Mesenteric fat pad (tissue), 1 donor: ENCODE results near the gene BCL2L12. TPM values are rescaled to one million over a fixed set of nuclear protein-coding genes. Genes with fewer than 3 reads are reported as not detected.

Experiments
- DNase-seq: peaks from one replicate; pipeline ENCODE4 v3.0.0-alpha.2; 2020; ENCODE audit warnings: low spot score
- total RNA-seq: library from RNA; stranded (reverse); fragmentation: NEBNext Ultra II Directional; extraction: Animal tissue kit (Norgen Biotek cat#: 25700); gene quantifications from one replicate; pipeline ENCODE4 v1.2.1, GENCODE V29; 2021
- donor health status: DM: yes; HTN: yes; CAD: no.

Gene BCL2L12
- total RNA-seq, 1 donor from 2014 or later, result 10.7 TPM

- no peak for DNase-seq
Observed at GRCh38 chr19:49684251-49684982, 18.7 kb downstream of the BCL2L12 start.

DNA sequence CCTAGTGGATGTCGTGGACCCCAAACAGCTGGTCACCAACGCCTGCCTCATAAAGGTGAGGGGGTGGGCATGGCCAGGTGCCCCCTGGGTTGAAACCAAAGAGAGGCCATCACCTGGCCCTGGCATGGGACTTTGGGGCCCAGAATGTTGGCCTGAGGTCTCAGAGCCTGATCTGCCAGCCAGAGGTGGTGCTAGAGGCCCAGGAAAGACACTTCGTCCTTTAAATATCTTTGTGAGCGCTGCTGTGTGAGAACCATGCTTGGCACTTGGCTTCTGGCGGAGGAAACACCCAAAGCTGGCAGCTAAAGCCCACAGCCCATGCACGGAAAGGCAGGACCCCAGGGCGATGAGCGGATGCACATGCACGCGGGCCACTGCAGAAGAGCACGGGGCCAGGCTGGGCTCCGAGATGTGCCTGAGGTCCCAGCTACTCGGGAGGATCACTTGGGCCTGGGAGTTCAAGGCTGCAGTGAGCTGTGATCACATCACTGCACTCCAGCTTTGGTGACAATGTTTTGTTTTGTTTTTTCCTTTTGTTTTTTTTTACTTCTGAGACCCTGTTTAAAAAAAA is 19.3 kb downstream of the BCL2L12 start:
- no peak for DNase-seq

DNA sequence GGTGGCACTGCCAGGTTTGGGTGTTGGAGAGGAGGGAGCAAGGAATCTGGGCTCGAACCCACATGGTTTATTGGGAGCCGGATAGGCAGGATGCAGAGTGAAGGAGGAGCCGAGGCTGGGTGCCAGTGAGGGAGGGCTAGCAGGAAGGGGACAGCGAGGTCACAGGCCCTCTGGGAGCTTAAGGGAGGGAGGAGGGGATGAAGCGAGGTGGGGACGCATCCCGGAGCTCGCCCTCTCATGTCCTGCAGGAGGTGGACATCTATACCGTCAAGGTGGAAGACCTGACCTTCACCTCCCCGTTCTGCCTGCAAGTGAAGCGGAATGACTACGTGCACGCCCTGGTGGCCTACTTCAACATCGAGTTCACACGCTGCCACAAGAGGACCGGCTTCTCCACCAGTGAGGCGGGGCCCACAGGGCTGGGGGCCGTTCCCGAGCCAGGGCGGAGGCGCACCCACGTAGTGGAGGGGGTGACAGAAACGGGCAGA is 20.2 kb downstream of the BCL2L12 start:
- DNase-seq, result no peak

GRCh38 chr19:49686503-49687088 is 20.9 kb downstream of the BCL2L12 start:
- DNase-seq, result no peak

GRCh38 chr19:49687150-49687549 is 21.4 kb downstream of the BCL2L12 start:
- DNase-seq, result no peak

- no peak for DNase-seq
Observed at GRCh38 chr19:49687566-49688316, 22.0 kb downstream of the BCL2L12 start.

GRCh38 chr19:49688531-49689132 is 22.9 kb downstream of the BCL2L12 start:
- DNase-seq, result no peak

DNA sequence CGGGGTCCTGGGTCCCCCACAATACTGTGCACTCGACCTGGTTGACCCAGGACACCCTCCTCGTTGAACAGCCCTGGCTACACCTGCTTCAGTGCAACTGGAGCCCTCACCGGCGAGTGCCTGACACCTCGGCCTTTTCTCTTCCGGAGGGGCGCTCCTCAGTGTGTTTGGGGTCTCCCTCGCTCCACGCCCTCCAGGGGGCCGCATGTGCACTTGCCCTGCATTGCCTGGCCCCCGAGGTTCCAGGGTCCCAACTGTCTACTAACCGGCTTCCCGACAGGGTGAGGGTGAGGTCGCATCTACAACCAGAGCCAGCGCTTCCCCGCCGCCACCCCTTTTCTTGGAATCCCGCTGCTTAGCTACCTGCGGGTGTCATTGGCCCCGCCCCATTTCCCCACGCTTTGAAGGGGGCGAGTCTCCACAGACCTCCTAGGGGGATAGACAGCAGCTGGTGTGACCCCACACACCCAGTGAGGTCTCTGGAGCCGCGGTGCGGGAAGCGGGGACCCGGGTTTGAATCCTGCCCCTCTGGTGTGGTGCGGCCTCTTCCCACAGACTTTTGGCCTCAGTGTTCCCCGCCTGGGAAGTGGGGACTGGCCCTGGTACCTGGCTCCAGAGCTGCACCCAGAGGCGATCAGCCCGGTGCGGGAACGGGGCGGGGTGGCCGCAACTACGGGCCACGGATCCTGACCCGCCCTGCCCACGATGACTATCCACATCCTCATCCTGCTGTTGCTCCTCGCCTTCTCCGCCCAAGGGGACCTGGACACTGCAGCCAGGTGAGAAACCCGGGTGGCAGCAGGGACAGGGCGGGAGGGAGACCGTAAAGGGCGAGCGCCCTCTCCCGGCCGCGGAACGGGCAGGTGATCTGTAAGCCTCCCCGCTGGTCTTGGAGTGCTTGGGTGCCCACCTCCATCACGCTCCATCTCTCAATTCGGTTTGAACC is 23.7 kb downstream of the BCL2L12 start, which contains the start of gene ADM5:
TSS of gene ADM5 (plus strand) at position 462 of the 946 bp plus-strand sequence. CDS start at position 706, 244 bp downstream.
- DNase-seq, result no peak

DNA sequence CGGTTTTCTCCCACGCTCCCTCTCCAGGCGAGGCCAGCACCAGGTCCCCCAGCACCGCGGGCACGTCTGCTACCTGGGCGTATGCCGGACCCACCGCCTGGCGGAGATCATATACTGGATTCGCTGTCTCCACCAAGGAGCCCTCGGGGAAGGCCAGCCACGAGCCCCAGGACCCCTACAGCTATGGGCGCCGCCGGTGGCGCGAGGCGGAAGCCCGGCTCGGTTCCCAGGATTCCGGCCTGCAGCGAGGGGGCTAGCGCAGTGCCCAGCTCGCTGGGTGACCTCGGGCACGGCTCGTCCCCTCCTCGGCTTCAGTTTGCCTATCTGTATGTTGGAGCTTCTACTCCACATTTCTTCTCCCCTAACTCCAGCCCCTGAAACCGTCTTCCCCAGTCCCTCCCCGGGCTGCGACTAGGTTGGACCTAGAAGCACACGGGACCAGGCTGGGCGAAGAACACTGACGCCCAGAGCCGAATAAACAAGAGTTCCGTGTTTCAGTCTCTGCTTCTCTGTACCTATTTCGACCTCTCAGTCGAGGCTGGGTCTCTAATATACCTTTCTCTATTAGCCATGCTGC is 24.4 kb downstream of the BCL2L12 start:
- DNase-seq, result no peak

- no peak for DNase-seq
Observed at GRCh38 chr19:49690656-49691242, 25.0 kb downstream of the BCL2L12 start, which contains the start of gene CPT1C. CPT1C (plus strand) TSS chr19:49691116; CDS start chr19:49692253, 1,137 bp downstream.

DNA sequence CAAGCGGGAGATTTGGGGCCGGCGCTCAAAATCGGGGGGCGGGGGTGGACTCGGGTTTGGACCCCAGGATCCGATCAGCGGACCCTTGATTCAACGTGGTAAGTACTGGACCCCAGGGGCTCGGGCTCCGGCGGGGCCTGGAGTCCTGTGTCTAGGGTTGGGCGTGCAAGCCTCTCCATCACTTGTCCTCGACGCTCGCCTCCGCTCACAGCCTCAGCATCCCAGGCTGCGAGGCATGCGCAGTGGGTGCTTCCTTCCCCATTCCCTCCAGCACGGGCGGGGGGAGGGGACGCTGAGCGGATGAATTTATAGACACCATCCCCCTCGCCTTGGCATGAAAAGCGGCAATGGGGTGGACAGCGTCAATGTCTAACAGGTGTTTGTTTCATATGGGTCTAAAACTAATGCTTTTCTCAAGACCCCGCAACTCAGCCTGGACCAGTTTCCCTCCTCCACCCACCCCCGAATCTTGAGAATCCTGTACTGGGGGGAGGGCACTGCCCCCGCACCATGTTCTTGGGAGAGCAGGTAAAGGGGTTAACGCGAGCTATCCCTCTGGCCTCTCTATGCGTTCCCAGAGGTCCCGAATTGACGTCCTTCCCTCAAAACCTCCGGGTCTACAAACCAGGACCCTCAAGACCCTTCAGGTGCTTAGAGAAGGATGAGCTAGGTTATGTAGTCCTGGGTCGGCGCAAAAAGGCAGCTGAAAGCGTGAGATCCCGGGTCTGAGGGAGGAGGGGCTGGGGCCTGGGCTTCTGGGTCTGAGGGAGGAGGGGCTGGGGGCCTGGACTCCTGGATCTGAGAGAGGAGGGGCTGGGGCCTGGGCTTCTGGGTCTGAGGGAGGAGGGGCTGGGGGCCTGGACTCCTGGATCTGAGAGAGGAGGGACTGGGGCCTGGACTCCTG is 25.8 kb downstream of the BCL2L12 start:
- no peak for DNase-seq

DNA sequence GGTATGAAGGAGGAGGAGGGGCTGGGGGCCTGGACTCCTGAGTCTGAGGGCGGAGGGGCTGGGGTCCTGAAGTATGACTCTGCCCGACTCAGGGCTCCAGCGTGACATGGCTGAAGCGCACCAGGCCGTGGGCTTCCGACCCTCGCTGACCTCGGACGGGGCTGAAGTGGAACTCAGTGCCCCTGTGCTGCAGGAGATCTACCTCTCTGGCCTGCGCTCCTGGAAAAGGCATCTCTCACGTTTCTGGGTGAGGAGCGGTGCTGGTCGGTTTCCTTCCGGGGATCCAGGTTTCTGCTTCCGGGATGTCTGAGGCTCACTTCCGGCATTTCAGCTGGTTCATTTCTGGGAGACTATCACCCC is 26.4 kb downstream of the BCL2L12 start:
- no peak for DNase-seq

DNA sequence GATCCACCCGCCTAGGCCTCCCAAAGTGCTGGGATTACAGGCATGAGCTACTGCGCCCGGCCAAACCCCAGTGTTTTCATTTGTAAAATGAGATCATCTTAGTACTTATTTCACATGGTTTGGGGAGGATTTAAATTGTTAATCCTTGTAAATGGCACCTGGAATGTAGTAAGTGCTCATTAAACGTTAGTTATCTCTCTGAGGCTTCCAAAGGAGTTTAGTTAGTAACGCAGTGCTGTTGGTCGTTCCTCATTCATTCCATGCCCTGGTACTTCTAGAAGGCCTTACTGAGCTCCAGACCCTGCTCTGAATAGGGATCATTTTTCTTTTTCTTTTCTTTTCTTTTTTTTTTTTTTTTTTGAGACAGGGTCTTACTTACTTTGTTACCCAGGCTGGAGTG is 30.4 kb downstream of the BCL2L12 start:
- no peak for DNase-seq

- no peak for DNase-seq
Observed at GRCh38 chr19:49696865-49697264, 31.1 kb downstream of the BCL2L12 start.

DNA sequence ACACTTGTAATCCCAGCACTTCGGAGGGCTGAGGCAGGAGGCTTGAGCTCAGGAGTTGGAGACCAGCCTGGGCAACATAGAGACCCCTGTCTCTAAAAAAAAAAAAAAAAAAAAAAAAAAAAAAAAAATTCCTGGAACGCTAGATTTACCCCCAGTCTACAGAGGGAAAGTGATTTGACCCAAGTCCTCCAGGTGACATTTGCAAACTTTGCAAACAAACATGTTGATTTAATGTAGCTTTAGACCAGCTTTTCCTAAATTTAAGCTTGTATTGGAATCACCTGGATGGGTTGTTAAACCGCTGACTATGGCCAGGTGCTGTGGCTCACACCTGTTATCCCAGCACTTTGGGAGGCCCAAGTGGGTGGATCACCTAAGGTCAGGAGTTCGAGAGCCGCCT is 33.6 kb downstream of the BCL2L12 start:
- DNase-seq, result no peak

- DNase-seq, result no peak
Observed at GRCh38 chr19:49700563-49700962, 34.8 kb downstream of the BCL2L12 start.

DNA sequence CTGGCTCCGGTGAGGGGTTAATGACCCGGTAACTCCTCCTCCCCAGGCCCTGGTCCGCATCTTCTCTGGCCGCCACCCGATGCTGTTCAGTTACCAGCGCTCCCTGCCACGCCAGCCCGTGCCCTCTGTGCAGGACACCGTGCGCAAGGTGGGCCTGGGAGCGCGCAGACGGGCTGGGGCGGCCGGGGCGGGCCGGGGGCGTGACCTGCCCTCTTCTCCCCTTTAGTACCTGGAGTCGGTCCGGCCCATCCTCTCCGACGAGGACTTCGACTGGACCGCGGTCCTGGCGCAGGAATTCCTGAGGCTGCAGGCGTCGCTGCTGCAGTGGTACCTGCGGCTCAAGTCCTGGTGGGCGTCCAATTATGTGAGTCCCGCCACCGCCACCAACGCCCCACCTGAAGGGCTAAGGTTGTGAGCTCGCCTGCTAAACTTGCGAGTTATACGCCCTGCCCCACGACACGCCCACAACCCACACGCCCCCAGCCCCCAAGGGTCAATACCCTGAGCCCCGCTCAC is 35.6 kb downstream of the BCL2L12 start:
- DNase-seq, result no peak
